ENCODE data around the gene KRTAP5-8.
"Not testable (repeated sequence)": the region's sequence is repeated elsewhere in the genome, so short reads cannot be mapped to it uniquely, and the experiment has no call there.

KRTAP5-8 gene, protein sequence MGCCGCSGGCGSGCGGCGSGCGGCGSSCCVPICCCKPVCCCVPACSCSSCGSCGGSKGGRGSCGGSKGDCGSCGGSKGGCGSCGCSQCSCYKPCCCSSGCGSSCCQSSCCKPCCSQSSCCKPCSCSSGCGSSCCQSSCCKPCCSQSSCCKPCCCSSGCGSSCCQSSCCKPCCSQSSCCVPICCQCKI

DNA sequence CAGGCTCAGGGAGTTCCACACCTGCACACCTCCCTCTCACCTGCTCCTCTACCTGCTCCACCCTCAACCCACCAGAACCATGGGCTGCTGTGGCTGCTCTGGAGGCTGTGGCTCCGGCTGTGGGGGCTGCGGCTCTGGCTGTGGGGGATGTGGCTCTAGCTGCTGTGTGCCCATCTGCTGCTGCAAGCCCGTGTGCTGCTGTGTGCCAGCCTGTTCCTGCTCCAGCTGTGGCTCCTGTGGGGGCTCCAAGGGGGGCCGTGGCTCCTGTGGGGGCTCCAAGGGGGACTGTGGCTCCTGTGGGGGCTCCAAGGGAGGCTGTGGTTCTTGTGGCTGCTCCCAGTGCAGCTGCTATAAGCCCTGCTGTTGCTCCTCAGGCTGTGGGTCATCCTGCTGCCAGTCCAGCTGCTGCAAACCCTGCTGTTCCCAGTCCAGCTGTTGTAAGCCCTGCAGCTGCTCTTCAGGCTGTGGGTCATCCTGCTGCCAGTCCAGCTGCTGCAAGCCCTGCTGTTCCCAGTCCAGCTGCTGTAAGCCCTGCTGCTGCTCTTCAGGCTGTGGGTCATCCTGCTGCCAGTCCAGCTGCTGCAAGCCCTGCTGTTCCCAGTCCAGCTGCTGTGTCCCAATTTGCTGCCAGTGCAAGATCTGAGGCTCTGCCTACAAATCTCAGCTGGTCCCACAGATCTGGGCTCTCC, at the start of gene KRTAP5-8:
Gene KRTAP5-8, plus strand, starts transcription at position 49 of the 689 bp plus-strand sequence. Its CDS starts 31 bp downstream, at position 80.
- DNase-seq, result not testable (repeated sequence)

DNA sequence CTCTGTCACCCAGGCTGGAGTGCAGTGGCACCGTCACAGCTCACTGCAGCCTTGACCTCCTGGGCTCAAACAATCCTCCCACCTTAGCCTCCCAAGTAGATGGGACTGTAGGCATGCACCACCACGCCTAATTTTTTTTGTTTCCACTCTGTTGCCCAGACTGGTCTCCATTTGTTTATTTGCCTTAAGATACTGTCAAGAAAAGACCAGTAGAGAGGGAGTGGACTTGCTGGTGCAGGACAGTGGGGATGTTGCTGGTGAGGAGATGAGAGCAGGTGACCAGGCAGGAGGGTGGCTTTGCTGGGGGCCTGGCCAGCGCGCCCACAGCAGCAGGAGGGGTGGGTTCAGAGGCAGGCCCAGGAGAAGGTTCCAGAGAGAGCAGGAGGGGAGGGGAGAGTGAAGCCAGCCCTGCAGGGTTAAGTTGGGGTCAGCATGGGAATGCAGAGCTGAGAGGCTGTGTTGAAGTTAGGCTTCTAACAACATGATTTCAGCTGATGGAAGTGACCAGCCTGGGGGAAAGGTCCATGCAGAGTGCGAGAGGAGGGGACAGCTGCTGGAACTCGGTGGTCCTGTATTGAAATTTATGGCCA, 49.0 kb upstream of the KRTAP5-8 start:
- DNase-seq, result no peak

DNA sequence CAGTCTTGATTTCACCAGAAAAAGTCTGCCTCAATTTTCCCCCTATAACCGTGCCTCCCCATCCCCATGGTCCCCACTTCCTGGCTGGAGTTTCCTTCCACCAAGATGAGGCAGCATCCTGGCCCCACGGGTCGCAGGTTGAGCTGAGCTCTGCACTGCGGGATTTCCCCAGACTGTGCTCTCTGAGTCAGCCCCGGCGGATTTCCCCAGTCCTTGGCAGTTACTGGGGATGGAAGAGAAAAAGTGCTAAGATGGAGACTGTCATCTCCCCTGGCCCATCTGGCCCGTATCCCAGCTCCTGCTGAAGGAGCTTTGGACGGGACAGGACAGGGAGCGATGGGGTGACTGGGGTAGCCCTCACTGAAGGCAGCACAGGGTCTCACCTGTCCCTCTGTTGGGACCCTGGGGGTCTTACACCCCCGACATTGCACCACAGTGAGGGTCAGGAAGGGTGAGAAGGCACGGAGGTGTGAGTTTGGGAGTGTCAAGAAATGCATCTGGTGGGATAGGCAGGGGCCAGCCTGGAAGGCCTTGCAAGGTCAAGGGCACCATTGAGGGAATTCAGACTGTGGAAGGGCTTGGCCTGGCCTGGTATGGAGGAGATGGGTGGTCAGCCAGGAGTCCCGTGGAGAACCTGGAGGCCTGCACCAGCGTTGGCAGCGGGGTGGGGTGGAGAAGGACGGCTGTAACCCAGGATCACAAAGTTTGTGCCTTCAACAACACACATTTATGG, 48.3 kb upstream of the KRTAP5-8 start:
- DNase-seq, result no peak

DNA sequence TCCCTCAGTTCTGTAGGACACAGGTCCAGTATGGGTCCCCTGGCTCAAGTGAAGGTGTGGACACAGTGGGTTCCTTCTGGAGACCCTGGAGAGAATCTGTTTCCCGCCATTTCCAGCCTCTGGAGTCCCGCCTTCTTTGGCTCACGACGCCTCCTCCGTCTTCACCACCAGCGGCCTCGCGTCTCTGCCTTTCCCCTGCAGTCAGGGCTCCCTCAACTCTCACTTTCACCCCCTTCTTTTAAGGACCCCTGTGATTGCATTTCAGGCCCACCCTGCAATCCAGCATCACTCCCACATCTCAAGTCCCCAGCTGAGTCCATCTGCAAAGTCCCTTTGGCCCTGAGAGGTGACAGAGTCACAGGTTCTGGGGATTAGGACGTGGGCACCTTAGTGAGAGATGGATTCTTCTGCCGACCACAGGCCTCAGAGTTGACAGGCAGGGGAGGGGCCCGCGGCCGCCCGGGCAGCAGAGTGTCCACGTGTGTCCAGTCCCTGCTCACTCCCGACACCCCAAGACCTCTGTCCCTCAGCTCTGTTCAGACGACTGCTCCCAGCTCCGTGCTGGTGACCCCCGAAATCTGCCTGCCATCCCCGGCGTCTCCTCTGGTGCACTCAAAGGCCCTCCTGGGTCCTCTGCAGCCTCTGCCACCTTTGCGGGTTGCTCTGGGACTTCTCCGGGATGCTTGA, 47.6 kb upstream of the KRTAP5-8 start:
- no peak for DNase-seq

DNA sequence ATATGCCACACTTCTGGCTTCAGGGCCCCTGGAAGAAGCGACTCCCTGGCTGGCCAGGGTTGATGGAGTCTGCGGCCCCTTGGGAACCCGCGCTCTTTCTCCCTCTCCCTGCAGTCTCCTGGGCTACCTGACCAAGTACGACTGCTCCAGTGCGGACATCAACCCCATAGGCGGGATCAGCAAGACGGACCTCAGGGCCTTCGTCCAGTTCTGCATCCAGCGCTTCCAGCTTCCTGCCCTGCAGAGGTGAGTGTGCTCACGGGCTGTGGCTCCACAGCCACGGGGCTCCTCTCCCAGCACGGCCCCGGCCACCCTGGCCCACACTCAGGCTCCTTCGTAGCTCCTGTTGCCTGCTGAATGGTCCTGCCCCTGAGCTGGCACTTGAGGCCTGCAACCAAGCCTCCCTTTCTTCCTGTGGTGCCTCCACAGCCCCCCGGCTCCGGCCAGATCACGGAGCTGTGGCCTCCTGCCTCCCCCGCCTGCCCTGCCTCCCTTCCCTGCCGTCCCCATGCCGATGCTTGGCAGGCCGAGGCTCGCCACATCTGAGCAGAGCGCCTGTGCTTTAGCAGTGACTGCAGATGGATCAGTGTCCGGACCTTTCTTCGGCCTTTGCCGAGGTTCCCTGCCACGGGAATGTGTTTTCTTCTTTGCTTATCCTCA, 47.0 kb upstream of the KRTAP5-8 start:
- no peak for DNase-seq

DNA sequence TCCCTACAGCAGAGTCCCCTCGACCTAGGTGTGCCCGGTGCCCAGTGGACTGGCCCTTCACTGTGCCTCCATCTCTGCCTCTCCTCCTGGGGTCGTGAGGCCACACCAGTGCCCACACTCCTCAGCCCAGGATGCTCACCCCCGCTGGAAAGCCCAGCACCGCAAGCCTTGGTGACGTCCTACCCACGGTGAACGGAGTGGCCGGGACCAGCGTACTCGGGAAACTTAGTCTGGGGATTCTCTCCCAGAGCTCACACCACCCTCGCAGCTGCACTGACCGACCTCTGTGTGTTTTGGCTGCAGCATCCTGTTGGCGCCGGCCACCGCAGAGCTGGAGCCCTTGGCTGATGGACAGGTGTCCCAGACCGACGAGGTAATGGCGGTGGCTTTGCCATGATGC, 46.3 kb upstream of the KRTAP5-8 start:
- no peak for DNase-seq

DNA sequence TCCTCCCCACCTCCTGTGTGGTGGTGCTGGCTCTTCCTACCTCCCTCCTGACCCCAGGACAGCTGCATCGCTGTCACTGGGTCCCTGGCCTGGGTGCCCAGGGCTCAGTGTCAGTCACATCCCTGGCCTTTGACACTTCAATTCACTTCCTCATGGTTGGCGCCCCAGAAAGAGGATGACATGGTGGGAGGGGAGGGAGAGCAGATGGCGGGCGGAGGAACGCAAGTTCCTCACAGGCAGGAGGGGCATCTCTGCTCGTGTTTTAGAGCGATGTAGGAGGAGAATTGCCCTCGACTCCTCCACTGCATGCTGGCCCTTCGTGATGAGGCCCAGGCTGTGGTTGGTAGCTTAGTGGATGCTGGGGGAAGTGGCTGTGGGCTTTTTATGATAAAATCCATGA, 45.9 kb upstream of the KRTAP5-8 start:
- no peak for DNase-seq

DNA sequence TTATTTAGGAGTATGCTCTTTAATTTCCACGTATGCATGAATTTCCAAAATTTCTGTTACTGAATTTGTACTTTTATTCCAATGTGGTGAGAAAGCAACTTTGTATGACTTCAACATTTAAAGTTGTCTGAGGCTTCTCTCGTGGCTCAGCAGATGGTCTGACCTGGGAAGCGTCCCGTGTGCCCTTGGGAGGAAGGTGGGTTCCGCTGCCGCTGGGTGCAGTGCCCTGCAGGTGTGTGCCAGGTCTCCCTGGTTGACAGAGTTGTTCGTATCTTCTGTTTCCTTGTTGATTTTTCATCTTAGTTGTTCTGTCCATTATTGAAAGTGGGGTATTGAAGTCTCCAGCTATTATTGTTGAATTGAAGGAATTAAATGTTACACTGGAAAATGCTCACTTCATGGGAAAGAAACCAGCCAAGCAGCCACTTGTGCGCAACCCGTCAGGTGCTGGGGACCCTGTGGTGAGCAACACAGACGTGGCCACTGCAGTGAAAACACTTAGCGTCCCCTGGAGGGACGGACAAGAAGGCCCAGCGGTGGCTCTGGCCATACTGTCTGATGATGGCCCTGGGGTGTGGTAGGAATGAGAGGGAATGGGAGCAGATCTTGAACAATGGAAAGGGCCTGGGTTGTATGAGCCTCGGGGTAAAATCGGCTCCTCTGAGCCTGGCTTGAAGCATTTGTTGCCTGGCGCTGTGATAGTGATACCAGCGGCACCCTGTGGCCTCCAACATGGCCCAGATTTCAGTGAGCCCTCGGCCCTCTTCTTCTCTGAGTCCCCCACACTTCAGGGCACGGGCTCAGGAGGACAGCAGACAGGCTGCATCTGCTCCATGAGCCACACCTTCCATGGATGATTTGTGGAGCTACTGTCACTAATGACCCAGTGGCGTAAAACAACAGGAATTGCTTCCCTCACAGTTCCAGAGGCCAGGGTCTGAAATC, 42.3 kb upstream of the KRTAP5-8 start:
- no peak for DNase-seq

DNA sequence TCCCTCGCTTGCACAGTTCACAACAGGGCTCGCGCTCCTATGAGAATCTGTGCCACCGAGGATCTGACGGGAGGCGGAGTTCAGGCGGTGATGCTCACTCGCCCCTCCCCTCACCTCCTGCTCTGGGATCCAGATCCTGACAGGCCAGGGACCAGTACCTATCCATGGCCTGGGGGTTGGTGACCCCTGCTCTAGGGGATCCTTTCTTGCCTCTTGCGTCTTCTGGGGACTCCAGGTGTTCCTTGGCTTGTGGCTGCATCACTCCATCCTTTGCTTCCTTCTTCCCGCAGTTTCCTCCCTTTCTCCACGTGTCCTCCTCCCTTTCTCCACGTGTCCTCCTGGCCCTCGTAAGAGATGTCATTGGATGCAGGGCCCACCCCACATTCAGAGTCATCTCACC, 41.4 kb upstream of the KRTAP5-8 start:
- DNase-seq, result no peak

DNA sequence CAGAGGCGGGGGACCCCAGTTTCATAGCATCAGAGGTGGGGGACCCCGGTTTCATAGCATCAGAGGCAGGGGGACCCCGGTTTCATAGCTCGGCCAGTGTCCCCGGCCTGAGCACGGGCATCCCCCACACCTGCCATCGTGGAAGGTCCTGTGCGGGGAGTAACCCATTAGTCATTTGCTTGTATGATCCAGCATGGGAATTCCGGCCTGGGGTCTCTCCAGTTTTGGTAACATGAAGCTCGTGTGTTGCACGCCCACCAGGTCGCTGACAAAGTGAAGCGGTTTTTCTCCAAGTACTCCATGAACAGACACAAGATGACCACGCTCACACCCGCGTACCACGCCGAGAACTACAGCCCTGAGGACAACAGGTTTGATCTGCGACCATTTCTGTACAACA, 39.7 kb upstream of the KRTAP5-8 start:
- no peak for DNase-seq

DNA sequence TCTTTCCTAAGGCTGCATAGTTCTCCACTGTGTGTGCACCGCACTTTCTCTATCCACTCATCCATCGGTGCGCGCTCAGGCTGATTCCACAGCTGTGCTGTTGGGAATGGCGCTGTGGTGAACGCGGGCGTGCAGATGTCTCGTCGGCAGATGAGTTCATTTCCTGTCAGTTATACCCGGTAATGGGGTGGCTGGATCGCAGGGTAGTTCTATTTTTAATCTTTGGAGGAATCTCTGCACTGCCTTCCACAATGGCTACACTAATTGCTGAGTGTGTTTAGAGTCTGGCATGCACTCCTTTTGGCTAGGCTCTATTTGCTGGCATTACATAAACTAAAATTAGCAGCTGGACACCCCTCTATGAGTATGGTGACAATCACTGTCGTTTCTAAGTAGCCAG, 38.7 kb upstream of the KRTAP5-8 start:
- DNase-seq, result no peak

DNA sequence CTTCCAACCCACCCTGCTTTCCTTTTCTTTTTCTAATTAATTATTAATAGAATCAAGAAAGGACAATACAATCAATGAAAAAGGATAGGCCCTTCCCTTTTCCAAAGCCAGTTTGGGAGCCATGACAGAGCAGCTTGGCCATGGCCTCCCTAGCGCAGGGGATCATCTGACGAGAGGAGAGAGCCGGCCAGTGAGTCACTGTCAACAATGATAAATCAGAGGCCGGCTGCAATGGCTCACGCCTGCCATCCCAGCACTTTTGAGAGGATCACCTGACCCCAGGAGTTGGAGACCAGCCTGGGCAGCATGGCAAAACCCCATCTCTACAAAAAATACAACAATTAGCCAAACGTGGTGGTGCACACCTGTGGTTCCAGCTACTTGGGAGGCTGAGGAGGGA, 38.3 kb upstream of the KRTAP5-8 start:
- no peak for DNase-seq

DNA sequence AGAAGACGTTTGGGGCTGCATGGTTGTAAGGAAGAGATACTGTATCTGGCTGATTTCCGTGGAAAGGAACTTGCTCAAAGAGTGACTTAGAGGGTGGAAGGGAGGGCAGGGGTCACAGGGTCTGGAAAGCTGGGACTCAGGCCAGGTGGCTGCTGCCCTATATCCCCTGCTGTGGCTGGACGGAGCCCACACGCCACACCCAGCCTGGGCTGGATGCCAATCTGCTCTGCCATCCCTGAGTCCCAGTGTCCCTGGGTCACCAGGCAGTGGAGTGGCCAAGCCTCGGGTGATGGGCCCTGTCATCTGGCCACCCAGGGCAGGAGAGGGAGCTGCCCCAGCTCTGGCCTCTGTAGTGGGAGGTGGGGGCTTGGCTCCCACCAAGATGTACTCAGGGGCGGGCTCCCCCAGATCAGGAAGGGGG, 37.2 kb upstream of the KRTAP5-8 start:
- no peak for DNase-seq

DNA sequence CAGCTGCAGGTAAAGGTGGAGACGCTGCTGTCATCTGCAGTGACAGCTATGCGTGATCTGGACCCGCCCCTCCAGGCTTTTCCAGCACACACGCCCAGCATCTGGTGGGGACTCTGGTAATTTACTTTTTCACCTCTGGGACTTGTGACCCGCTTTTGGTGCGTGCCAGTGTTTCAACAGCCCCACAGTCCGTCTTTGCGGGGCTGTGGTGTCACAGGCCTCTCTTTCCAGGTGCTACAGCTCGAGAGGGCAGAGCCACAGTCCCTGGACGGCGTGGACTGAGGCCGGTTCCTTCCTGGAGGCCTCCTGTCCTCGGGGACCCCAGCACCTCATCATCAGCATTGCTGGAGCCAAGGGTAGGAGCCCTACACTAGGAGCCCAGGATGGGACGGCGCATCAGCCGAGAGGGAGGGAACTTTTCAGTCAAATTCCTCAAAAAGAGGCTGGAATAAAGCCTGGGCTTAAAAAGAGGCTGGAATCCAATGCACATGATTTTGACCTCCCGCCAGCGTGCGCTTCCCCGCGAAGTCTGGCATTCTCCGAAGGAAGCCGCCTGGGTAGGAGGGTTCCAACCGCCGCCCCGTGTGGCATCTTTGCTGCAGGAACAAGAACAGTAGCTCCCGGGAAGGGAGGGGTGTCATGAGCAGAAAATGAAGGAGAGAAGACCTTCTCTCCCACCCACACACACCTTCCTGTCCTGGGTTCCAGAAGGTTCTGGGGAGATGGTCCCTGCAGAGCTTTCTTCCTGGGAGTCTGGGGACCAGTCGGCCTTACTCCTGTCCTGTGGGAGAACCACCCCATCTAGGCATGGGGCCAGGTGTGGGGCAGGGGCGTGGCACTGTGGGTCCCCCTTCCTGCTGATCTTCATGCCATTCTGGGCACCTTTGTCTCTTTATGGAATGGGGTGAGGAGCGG, 36.5 kb upstream of the KRTAP5-8 start:
- DNase-seq, result no peak

DNA sequence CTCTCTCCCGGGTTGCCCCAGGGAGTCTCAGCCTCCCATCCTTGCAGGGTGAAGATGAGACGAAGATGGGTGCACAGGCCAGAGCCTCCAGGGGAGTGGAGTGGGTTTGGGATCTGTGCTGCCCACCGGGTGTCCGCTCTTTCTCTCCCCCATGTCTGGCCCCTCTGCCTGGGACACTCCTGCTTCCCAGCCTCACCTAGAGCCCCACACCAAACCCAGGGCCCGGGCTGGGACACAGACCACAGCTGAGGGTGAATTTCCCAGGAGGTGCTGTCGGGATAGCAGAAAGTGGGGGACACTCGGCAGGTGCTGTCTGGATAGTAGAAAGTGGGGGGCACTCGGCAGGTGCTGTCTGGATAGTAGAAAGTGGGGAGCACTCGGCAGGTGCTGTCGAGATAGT, 35.8 kb upstream of the KRTAP5-8 start:
- no peak for DNase-seq

DNA sequence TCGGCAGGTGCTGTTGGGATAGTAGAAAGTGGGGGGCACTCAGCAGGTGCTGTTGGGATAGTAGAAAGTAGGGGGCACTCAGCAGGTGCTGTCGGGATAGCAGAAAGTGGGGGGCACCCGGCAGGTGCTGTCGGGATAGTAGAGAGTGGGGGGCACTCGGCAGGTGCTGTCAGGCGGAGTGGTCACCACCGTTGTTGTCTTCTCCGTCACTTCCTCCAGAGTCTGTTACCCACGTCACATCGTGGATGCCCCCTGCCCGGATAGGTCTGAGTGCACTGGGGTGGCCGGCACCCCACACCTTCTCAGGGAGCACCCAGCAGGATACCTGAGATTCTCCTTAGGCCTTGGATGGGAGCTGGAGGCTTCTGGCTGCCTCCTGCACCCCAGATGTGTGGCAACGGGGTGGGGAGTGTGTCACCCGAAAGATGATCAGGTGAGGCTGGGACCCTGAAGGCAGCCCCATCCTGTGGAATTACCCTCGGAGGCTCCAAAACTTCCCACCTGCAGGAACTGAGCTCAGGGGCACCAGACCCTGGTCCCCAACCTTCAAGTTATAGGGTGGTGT, 34.9 kb upstream of the KRTAP5-8 start:
- no peak for DNase-seq

DNA sequence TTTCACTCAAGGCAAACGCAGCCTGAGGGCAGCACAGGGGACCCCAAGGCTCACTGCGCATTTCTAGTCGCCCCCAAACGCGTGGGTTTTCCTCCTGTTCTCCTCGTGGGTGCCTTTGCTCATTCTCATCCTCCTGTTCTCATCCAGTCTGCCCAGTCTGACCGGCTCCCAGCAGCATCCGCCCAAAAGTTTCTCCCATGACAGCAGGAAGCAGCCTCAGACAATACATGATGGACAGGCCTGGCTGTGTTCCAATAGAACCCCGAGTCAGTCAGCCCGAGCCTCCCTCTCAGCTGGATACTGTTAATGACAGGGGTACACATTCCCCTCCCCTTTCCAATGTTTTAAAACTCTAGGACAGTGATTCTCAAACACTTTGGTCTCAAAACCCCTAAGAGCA, 33.3 kb upstream of the KRTAP5-8 start:
- DNase-seq, result no peak

DNA sequence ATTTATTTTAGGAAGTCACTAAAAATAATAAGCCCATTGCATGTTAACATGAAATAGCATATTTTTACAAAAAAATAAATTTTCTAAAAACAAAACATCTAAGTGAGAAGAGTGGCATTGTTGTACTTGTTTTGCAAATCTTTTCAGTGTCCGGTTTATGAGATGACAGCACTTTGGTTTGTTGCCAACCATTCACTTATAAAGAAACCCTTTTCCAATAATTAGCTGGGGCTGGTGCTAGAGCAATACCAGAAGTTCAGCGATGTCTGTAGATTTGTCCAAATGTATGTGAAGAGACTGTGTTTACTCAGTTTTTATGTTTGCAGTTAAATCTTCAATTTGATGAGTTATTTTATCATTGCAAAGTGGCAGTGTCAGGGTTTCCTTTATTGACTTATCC, 32.8 kb upstream of the KRTAP5-8 start:
- DNase-seq, result no peak

DNA sequence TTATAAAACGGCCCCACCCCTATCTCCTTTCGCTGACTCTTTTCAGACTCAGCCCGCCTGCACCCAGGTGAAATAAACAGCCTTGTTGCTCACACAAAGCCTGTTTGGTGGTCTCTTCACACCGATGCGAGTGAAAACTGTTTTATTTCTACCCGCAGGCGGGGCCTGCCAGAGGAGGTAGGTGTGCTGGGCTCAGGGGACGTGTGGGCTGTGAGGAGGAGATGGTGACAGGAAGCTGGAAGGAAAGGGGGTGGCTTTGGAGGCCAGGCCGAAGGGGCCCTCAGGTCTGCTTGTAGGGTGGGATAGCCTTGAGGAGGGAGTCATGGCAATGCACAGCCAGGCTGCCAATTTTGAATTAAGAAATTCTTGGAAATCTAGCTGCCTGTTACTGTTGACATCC, 32.0 kb upstream of the KRTAP5-8 start:
- DNase-seq, result no peak

DNA sequence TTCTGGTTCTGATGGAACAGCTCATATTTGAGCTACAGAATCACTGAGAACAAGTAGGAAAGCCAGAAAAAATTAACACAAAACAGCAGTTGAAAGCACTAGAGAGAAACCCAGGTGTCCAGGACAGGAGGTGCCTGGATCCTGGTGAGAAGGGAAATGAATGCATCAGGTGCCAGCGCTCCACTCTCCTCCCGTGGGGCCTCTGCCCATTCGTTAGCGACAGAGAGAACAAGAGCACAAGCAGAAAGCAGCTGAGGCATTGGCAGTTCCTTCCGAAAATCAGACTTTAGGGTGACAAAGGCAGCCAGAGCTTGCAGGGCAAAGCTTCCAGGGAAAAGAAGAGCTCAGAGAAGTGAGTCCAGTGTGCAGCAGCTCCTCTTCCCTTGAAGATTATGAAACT, 30.7 kb upstream of the KRTAP5-8 start:
- no peak for DNase-seq
